ENCODE data around the gene PECR. TPM values are rescaled to one million over a fixed set of nuclear protein-coding genes. Genes with fewer than 3 reads are reported as not detected.

The PECR gene
- total RNA-seq, 1 donor from 2014 or later, result 14.0 TPM

DNA sequence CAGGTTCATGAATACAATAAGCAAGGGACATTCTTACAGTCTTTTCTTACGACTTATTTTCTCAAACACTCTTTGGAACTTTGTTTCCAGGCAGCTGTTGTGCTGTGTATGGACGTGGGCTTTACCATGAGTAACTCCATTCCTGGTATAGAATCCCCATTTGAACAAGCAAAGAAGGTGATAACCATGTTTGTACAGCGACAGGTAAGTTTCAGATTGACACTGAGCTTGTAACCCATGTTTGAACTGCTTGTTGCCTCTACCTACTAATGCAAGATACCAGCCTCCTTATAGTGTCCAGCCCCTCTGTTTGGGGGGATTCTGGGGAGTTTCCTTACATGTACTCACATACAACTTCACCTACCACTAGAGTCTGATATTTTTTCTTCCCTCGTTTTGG lies 31.3 kb upstream of the PECR start:
- Mint-ChIP-seq H3K4me3 (peak overlapping the region; percentile 51), H3K27me3 (ENCODE audit: insufficient read depth) (no peaks in the 10 kb centered on the region), H3K4me1 (ENCODE audit: low read depth) (peaks cover 81% of the 10 kb centered on the region), H3K27ac (peak overlapping the region; percentile 79), H3K36me3 (ENCODE audit: low read depth) (peaks cover 71% of the 10 kb centered on the region), H3K9me3 (no peaks in the 10 kb centered on the region)
- intact Hi-C loops (cut with micrococcal nuclease), result no loop called here
- DNase-seq (ENCODE audit: low spot score), result no peak

DNA sequence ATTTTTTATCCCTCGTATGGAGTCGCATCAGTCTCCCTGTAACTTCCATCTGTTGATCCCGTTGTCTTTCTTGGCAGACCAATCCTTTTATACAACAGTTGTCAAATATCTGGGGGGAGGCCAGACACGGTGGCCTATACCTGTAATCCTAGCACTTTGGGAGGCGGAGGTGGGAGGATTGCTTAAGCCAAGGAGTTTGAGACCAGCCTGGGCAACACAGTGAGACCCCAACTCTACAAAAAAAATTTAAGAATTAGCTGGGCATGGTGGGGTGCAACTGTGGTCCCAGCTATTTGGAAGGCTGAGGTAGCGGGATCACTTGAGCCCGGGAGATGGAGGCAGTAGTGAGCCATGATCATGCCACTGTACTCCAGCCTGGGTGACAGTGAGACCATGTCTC lies 29.5 kb upstream of the PECR start:
- Mint-ChIP-seq H3K27ac (peak overlapping the region; percentile 80), H3K4me1 (ENCODE audit: low read depth) (peaks cover 63% of the 10 kb centered on the region), H3K27me3 (ENCODE audit: insufficient read depth) (no peaks in the 10 kb centered on the region), H3K36me3 (ENCODE audit: low read depth) (peaks cover 57% of the 10 kb centered on the region), H3K4me3 (peak overlapping the region; percentile 99), H3K9me3 (no peaks in the 10 kb centered on the region)
- intact Hi-C loops (cut with micrococcal nuclease), result no loop called here
- no peak for DNase-seq (ENCODE audit: low spot score)

DNA sequence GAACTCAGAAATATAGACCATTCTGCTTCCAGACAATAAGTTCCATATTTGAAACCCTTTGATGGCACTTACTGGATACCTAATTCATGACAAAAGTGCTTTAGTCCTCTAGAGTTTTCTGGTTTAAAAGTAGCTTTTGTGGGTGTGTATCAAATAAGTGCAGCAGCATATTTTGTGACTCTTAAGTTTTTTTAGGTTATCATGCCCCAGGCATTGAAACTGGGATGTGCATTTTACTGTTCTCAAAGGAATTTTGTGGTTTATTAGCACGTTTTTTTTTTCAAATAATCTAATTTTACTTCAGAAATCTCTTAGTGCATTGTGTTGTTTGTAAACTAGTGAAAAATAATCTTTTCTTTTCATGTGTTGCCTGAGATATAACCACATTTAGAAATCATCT lies 29.0 kb upstream of the PECR start:
- peaks cover 61% of the 10 kb centered on the region for H3K4me1 Mint-ChIP-seq (ENCODE audit: low read depth)
- H3K36me3 Mint-ChIP-seq (ENCODE audit: low read depth), result peaks cover 54% of the 10 kb centered on the region
- peak overlapping the region; percentile 98 for H3K27ac Mint-ChIP-seq
- no peaks in the 10 kb centered on the region for H3K9me3 Mint-ChIP-seq
- intact Hi-C loops (cut with micrococcal nuclease), result loop anchor here (1.0 kb wide), 4 partner anchors 10 to 294 kb away; no protein-coding TSS in a partner anchor
- peak overlapping the region; percentile 99 for H3K4me3 Mint-ChIP-seq
- H3K27me3 Mint-ChIP-seq (ENCODE audit: insufficient read depth), result no peaks in the 10 kb centered on the region
- DNase-seq (ENCODE audit: low spot score), result no peak

DNA sequence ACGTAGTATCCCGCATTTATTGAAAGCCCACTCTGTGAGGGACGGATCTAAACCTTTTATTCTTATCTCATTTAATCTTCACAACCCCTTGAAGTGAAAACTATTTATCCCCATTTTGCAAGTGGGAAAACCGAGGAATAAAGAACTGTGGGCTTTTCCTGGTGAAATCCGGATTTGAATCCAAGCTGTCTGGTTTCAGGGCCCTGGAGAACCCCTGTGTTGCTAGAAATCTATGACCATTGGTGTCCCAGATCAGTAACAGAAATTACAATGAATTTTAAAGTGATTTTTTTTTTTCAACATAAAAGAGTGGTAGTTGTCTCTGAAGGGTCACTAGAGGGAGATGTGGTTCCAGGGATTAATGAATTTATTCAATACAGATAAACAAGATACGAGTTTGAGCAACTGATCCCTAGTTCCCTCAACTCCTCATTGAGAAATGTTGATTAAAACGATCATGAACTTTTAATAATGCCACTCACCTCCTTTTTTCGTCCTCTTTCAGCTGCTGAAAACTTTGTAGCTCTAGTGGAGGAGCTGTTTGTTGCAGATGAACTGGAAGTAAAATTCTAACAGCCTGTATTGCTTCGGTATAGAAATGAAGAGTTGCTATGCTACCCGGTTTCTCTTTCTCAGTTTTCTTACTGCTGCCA lies 28.5 kb upstream of the PECR start:
- peak overlapping the region; percentile 99 for H3K4me3 Mint-ChIP-seq
- intact Hi-C loops (cut with micrococcal nuclease), result loop anchor here (1.0 kb wide), 8 partner anchors 10 to 1301 kb away; partner anchors contain the start of genes BARD1, PECR, RPL37A and SMARCAL1
- no peaks in the 10 kb centered on the region for H3K9me3 Mint-ChIP-seq
- H3K27me3 Mint-ChIP-seq (ENCODE audit: insufficient read depth), result no peaks in the 10 kb centered on the region
- H3K27ac Mint-ChIP-seq, result peak overlapping the region; percentile 98
- H3K4me1 Mint-ChIP-seq (ENCODE audit: low read depth), result peaks cover 56% of the 10 kb centered on the region
- H3K36me3 Mint-ChIP-seq (ENCODE audit: low read depth), result peaks cover 51% of the 10 kb centered on the region
- DNase-seq (ENCODE audit: low spot score), result no peak

DNA sequence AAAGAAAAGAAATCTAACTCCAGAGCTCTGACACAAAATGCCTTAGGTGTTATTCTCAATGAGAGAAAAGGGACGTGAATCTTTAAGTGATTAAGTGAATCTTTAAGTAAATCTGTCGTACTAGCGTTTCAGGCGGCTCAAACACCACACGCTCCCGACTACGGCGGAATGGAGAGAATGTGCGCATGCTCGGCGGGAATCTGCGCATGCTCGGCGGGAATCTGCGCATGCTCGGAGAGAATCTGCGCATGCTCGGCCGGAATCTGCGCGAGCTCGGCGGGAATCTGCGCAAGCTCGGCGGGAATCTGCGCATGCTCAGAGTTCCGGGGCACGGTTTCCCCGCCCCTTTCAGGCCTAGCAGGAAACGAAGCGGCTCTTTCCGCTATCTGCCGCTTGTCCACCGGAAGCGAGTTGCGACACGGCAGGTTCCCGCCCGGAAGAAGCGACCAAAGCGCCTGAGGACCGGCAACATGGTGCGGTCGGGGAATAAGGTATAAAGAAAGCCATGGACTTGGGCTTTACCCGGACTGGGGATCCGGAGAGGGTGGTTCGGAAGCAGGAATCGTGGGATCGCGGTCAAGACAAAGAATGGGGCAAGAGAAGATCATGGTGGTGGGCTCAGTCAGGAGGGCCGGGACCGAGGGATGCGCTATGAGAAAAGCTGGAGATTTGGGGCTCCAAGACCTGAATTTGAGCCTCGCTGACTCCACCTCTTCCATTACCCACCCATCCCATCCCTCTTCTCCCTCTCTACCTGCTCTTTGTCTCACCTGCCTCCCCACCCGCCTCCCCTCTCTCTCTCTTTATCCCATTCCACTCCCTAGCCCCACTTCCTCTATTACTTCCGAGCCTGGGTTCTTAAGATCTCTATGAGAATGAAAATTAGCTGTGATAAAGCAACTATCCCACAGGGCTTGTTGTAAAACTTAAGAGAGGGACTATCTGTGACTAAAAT lies 27.6 kb upstream of the PECR start, which contains the start of gene XRCC5:
Gene XRCC5, plus strand, starts transcription at position 382 of the 955 bp plus-strand sequence. Its CDS starts 89 bp downstream, at position 471.
- DNase-seq (ENCODE audit: low spot score), result peak; percentile 95
- Mint-ChIP-seq H3K27ac (peak within 1 kb of the TSS; percentile 98), H3K4me1 (ENCODE audit: low read depth) (peaks cover 48% of the 10 kb centered on the region), H3K9me3 (no peaks in the 10 kb centered on the region), H3K4me3 (peak within 1 kb of the TSS; percentile 99), H3K36me3 (ENCODE audit: low read depth) (peaks cover 42% of the 10 kb centered on the region), H3K27me3 (ENCODE audit: insufficient read depth) (no peaks in the 10 kb centered on the region)
- intact Hi-C loops (cut with micrococcal nuclease), result loop anchor here (1.0 kb wide), 4 partner anchors 28 to 1300 kb away; partner anchors contain the start of genes BARD1, PECR, RPL37A and SMARCAL1

DNA sequence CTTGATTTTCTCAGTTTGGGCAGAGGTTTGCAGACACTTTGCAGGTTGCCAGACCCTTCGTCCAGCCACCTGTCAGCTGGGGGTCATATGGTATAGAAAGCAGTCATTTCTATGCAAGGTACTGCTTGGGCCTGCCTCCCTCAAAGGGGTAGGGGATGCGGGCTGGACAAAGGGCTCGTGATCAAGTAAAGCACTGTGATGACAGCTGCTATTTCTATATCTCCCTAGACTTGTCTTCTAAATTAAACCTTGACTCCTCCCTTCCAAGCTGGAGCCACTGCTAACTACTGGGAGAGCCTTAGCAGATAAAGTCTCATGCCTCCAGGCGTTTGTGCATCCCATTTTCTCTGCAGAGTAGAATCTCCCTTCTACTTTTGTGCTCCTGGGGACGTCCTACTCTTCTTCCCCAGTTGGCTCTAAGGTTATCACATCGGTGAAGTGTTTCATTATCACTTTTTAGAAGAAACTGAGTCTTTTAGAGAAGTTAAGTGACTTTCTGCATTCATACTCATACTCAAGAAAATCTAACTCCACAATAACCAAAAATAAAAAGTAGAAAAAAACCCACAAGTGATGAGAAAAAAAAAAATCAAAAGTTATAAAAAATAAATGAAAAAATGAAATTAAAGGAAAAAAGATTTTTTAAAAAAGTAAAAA lies 26.8 kb upstream of the PECR start:
- H3K36me3 Mint-ChIP-seq (ENCODE audit: low read depth), result peaks cover 36% of the 10 kb centered on the region
- intact Hi-C loops (cut with micrococcal nuclease), result no loop called here
- no peak for DNase-seq (ENCODE audit: low spot score)
- H3K4me3 Mint-ChIP-seq, result peak overlapping the region; percentile 73
- H3K4me1 Mint-ChIP-seq (ENCODE audit: low read depth), result peaks cover 40% of the 10 kb centered on the region
- H3K9me3 Mint-ChIP-seq, result no peaks in the 10 kb centered on the region
- peak overlapping the region; percentile 98 for H3K27ac Mint-ChIP-seq
- no peaks in the 10 kb centered on the region for H3K27me3 Mint-ChIP-seq (ENCODE audit: insufficient read depth)

DNA sequence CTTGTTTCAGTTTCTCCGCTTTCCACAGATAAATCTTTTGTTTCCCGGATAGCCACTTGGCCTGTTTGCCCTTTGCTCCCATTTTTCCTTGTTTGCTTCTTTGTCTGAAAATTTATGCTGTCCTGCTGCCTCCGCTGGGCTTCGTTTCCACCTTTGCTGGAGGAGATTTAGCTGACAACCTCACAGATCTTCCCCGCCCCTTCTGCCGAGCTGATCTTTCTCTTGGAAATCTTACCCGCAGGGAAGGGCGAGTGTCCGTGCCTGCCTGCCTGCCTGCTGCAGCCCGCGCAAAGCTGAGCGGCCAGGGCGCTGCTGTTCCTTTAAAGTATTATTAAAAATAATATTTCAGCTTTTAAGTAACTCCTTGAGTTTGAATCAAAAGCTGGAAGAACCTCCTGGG lies 26.2 kb upstream of the PECR start:
- no peak overlapping the region for H3K27ac Mint-ChIP-seq
- peaks cover 29% of the 10 kb centered on the region for H3K36me3 Mint-ChIP-seq (ENCODE audit: low read depth)
- no peaks in the 10 kb centered on the region for H3K9me3 Mint-ChIP-seq
- no peak for DNase-seq (ENCODE audit: low spot score)
- intact Hi-C loops (cut with micrococcal nuclease), result no loop called here
- H3K4me3 Mint-ChIP-seq, result peak overlapping the region; percentile 8
- H3K27me3 Mint-ChIP-seq (ENCODE audit: insufficient read depth), result no peaks in the 10 kb centered on the region
- peaks cover 33% of the 10 kb centered on the region for H3K4me1 Mint-ChIP-seq (ENCODE audit: low read depth)

DNA sequence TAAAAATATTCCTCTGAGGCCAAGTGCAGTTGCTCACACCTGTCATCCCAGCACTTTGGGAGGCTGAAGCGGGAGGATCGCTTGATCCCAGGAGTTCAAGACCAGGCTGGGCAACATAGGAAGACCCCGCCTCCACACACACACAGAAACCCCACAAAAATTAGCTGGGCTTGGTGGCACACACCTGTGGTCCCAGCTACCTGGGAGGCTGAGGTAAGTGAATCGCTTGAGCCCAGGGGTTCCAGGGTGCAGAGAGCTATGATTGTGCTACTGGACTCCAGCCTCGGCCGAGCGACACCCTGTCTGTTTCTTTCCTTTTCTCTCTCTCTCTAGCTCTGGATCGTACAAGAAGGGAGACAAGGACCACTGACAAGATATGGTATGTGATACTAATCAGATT lies 25.7 kb upstream of the PECR start:
- Mint-ChIP-seq H3K36me3 (ENCODE audit: low read depth) (peaks cover 25% of the 10 kb centered on the region), H3K9me3 (no peaks in the 10 kb centered on the region), H3K4me3 (peak overlapping the region; percentile 8)

DNA sequence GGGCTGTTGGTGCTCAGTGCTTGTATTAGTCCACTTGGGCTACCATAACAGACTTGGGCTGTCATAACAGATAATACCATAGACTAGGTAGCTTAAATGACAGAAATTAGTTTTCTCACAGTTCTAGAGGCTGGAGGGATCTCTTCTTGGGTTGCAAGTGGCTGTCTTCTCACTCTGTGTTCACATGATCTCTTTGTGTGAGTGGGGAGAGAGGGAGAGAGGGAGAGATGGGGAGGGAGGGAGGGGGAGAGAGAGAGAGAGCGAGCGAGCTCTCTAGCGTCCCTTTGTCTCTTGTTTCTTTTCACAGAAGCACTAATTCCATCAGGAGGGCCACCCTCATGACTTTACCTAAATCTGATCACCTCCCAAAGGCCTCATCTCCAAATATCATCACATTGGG lies 23.1 kb upstream of the PECR start:
- no peak for DNase-seq (ENCODE audit: low spot score)
- intact Hi-C loops (cut with micrococcal nuclease), result no loop called here
- H3K36me3 Mint-ChIP-seq (ENCODE audit: low read depth), result peaks cover 6% of the 10 kb centered on the region
- no peaks in the 10 kb centered on the region for H3K9me3 Mint-ChIP-seq
- H3K27me3 Mint-ChIP-seq (ENCODE audit: insufficient read depth), result no peaks in the 10 kb centered on the region
- H3K4me3 Mint-ChIP-seq, result no peak overlapping the region
- H3K27ac Mint-ChIP-seq, result no peak overlapping the region
- H3K4me1 Mint-ChIP-seq (ENCODE audit: low read depth), result peaks cover 7% of the 10 kb centered on the region

More for the DNA sequence above, 25.7 kb upstream of the PECR start:
- H3K27ac Mint-ChIP-seq, result no peak overlapping the region
- no peaks in the 10 kb centered on the region for H3K27me3 Mint-ChIP-seq (ENCODE audit: insufficient read depth)
- intact Hi-C loops (cut with micrococcal nuclease), result no loop called here
- no peak for DNase-seq (ENCODE audit: low spot score)
- peaks cover 29% of the 10 kb centered on the region for H3K4me1 Mint-ChIP-seq (ENCODE audit: low read depth)

DNA sequence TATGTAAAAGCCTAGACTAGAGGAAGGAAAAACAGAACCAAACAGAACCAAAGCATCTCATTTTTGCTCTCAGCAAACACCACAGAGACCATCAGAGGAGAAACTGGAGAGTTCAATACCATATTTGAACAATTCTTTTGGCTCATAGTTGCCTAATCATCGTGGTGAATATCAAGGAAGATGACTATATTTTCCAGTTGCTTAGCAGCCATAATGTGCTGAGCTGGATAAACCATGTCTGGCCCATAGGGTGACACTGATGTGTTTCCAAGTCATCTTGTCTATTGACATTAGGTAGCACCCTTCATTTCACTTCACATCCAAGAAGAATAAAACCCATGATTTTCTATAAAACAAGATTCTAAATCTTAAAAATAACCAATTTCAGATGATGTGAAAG lies 21.6 kb upstream of the PECR start:
- Mint-ChIP-seq H3K27ac (no peak overlapping the region), H3K27me3 (ENCODE audit: insufficient read depth) (no peaks in the 10 kb centered on the region), H3K4me3 (no peak overlapping the region), H3K36me3 (ENCODE audit: low read depth) (peaks cover 2% of the 10 kb centered on the region), H3K4me1 (ENCODE audit: low read depth) (no peaks in the 10 kb centered on the region), H3K9me3 (no peaks in the 10 kb centered on the region)
- no peak for DNase-seq (ENCODE audit: low spot score)
- intact Hi-C loops (cut with micrococcal nuclease), result no loop called here

DNA sequence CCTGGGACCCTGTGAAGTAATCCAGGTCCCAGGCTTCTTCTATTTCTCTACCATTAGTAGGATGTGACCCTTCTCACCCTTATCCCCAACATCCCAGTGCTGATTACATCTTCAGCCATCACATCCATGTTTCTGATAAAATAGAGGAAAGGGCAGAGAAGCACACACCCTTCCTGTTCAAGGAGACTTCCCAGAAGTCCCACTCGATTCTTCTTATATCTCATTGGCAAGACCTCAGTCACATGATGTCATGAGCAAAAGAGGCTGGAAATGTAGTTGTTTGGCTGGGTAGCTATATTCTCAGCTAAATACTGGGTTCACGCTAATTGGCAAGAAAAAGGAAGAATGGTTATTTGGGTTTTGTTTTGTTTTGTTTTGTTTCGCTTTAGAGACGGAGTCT lies 19.5 kb upstream of the PECR start:
- Mint-ChIP-seq H3K27me3 (ENCODE audit: insufficient read depth) (no peaks in the 10 kb centered on the region), H3K9me3 (no peaks in the 10 kb centered on the region), H3K4me1 (ENCODE audit: low read depth) (no peaks in the 10 kb centered on the region), H3K36me3 (ENCODE audit: low read depth) (peaks cover 2% of the 10 kb centered on the region), H3K4me3 (no peak overlapping the region), H3K27ac (no peak overlapping the region)
- DNase-seq (ENCODE audit: low spot score), result no peak
- intact Hi-C loops (cut with micrococcal nuclease), result no loop called here

DNA sequence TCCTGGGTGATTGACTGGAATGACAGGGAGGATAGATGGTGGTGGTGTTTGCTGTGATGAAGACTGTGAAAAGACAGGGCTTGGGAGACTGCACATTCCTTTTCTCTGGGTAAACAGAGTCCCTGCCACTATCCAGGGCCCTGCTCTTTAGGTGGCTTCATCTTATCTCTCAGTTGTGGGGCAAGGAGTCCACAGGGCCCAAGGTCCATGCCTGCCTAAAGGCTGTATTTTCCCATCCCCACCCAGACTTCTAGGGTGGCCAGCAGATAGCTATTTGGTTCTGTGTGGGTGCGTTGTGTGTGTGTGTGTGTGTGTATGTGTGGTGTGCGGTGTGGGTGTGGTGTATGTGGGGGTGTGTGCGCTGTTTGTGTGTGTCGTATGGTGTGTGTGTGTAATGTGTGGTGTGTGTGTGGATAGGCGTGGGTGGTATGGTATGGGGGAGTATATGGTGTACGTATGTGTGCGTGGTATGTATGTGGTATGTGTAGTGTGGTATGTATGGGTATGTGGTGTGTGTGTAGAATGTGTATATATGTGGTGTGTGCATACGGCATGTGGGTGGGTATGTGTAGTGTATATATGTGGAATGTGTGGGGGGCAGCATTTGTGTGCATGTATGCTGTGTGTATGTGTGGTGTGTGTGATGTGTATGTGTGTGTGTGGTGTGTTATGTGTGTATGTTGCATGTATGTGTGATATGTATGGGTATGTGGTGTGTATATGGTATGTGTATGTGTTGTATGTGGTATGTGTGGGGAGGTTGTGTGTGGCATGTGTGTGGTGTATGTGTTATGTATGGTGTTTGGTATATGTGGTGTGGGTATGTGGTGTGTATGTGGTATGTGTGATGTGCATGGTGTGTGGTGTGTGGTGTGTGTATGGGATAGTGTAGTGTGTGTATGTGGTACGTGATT lies 17.1 kb upstream of the PECR start:
- intact Hi-C loops (cut with micrococcal nuclease), result no loop called here
- H3K4me3 Mint-ChIP-seq, result no peak overlapping the region
- no peaks in the 10 kb centered on the region for H3K4me1 Mint-ChIP-seq (ENCODE audit: low read depth)
- peaks cover 6% of the 10 kb centered on the region for H3K36me3 Mint-ChIP-seq (ENCODE audit: low read depth)
- H3K27me3 Mint-ChIP-seq (ENCODE audit: insufficient read depth), result peaks cover 3% of the 10 kb centered on the region
- no peak overlapping the region for H3K27ac Mint-ChIP-seq
- H3K9me3 Mint-ChIP-seq, result no peaks in the 10 kb centered on the region
- DNase-seq (ENCODE audit: low spot score), result no peak

Measured in activated T-helper 1 cell treated with anti-CD3 and anti-CD28 coated beads, Interleukin-12 subunit alpha, Interleukin-12 subunit beta, Interleukin-2, Interleukin-4 antibody, amounts not matched to agents 30 ng/mL and 10 ng/mL and 1 ng/mL, durations not matched to agents 14 hours and 24 hours and 36 hours (primary cell).